HG03159 (cell line): Measurements from ENCODE around the gene TMED6.
"Not testable (repeated sequence)": the region's sequence is repeated elsewhere in the genome, so short reads cannot be mapped to it uniquely, and the experiment has no call there.

Source experiments
- ATAC-seq: cut with Tn5 transposase; IDR thresholded peaks from one replicate; pipeline ENCODE4 v1.9.1; 2021; ENCODE audit warnings: mild to moderate bottlenecking, moderate library complexity; ENCODE audit not compliant: unreplicated experiment

TMED6 gene

GRCh38 chr16:69307091-69307490 is 44.5 kb downstream of the TMED6 start:
- no peak for ATAC-seq

GRCh38 chr16:69306031-69306430 is 45.6 kb downstream of the TMED6 start:
- no peak for ATAC-seq

GRCh38 chr16:69302301-69302700 is 49.3 kb downstream of the TMED6 start:
- ATAC-seq, result no peak

GRCh38 chr16:69301861-69302260 is 49.7 kb downstream of the TMED6 start:
- no peak for ATAC-seq

- ATAC-seq, result no peak
Observed at GRCh38 chr16:69301187-69301586, 50.4 kb downstream of the TMED6 start.

GRCh38 chr16:69298261-69298660 is 53.3 kb downstream of the TMED6 start:
- no peak for ATAC-seq

- not testable (repeated sequence) for ATAC-seq
Observed at GRCh38 chr16:69296771-69297170, 54.8 kb downstream of the TMED6 start.

GRCh38 chr16:69294051-69294450 is 57.5 kb downstream of the TMED6 start:
- no peak for ATAC-seq

GRCh38 chr16:69293401-69293800 is 58.2 kb downstream of the TMED6 start:
- no peak for ATAC-seq
